Measurements from ENCODE around the gene STAT6.

Gene STAT6

DNA sequence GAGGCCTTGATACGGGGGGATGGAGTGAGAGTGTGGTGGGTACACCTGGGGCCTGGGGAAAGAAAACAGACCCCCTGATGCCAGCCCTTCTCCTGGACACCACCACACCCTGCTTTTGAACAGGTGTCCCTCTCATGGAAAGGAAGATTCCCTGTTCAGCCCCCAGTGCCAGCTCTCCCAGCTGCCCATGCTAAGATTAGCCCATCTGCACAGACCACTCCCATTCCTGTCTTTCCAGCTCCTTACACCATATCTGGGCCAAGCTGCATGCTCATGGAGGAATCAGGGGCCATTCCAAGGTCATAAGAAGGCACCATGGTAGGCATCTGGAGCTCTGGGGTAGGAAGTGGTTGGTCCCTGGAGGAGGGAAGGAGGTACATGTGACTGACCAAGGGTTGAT, 12.6 kb downstream of the STAT6 start:
- FAIRE-seq = no peak

DNA sequence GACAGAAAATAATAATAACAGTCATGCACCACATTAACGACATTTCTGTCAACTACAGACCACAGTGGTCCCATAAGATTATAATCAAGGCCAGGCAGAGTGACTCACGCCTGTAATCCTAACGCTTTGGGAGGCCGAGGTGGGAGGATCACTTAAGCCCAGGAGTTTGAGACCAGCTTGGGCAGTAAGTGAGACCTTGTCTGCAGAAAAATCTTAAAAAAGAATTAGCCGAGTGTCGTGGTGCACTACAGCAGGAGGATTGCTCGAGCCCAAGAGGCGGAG, 13.7 kb downstream of the STAT6 start:
- no peak for FAIRE-seq

DNA sequence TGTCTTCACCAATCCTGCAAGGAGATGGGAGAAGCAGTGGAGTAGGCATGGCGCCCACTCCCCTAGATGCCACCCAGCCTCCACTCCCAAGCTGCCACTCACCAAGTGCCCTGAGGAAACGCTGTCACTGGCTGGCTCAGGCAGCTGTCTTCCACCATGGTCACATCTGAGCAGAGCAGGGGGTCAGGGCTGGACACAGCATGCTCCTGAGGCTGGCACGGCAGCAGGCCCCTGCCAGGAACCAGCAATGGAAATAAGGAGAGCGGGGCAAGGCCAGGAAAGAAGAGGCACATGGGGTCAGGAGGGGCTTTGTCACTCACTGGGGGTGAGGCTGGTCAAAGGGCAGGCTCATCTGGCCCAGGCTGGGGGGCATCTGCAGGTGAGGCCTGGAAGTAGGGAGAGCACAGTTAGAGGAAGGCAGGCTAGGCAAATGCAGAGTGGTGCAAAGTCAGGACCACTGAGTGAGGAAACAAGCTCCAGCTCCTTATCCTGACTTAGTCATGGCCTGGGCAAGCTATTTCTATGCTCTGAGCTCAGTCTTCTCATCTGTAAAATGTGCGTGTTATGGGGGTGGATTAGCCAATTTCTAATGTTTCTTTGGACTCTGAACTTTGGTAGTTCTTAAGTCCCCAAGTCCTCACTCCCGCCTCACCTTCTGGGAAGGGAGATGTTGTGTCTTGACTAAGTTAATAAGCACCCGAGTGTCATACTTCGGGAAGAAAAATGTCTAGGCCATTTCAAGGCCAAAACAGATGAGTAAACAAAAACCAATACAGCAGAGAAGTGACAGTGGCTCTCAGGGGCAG, 14.2 kb downstream of the STAT6 start:
- FAIRE-seq = no peak

DNA sequence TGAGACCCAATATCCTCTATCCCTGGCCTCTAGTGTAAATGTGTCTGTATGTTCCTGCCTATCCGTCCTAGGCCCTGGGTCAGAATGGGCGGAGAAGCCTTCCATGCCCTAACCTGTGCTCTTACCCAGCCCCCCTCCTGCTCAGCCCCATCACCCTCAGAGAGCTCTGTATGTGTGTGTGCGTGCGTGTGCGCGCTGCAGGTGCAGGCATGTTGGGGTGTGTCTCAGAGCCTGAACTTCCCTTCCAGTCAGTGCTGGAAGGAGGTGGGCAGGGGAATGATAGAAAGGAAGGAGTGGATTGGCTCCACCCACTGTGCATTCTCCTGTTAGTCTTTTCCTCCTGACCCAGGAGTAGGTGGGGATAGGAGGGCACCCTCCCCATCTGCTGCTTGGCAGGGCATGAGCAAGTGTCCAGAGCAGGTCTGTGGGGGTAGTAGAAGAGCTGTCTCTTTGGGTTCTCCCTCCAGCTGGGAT, 15.0 kb downstream of the STAT6 start:
- FAIRE-seq = no peak

DNA sequence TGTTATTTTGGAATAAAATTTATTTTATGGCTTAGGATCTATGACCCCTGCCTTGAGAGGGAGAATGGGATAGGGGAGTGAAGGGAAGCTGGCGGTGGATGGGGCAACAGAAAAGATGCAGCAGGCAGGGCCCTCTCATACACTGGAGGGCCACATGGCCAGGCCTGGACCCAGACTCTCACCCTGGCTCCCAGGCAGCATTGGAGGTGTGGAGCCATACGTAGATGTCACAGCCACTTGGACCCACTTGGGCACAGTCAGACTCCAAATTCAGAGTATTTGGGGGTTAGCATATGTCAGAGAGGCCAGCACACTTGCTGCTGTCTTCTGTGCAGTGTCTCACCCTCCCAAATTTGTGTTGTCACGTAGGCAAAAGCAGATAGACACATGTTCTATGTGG, 15.7 kb downstream of the STAT6 start:
- no peak for FAIRE-seq

- FAIRE-seq = no peak
These were observed 16.7 kb downstream of the STAT6 start for GRCh38 chr12:57094208-57095160.

GRCh38 chr12:57093415-57094207, 17.6 kb downstream of the STAT6 start:
- no peak for FAIRE-seq

- no peak for FAIRE-seq
These were observed 18.2 kb downstream of the STAT6 start for GRCh38 chr12:57092876-57093414.

DNA sequence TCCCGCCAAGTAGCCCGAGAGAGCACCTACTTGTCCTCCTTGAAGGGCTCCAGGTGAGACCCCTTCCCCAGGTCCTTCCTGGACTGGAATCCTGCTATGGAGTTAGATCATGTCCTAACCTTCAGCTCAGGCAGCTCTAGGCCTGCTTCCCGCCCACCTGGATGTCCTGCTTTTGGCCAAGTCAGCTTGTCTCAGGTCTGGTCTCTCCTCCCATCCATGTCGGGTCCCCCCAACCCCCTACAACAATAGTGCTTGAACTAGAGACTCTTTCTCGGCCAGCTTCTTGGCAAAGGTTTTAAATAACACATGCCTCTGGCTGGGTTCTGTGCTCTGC, 18.7 kb downstream of the STAT6 start:
- FAIRE-seq = no peak

- no peak for FAIRE-seq
These were observed 19.3 kb downstream of the STAT6 start for GRCh38 chr12:57091638-57092528.

DNA sequence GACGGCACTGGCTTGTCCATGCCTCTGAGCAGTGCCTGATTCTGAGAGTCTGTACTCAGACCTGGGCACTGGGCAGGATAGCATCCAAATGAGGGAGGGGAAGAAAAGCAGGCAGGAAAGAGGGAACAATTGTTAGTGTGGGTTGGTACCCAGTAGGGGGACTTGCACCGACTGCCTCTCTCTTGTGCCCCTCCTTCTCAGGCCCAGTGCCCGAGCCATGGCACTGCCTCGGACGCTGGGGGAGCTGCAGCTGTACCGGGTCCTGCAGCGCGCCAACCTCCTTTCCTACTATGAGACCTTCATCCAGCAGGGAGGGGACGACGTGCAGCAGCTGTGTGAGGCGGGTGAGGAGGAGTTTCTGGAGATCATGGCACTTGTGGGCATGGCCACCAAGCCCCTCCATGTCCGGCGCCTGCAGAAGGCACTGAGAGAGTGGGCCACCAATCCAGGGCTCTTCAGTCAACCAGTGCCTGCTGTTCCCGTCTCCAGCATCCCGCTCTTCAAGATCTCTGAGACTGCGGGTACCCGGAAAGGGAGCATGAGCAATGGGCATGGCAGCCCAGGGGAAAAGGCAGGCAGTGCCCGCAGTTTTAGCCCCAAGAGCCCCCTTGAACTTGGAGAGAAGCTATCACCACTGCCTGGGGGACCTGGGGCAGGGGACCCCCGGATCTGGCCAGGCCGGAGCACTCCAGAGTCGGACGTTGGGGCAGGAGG, 20.1 kb downstream of the STAT6 start:
- FAIRE-seq = no peak

DNA sequence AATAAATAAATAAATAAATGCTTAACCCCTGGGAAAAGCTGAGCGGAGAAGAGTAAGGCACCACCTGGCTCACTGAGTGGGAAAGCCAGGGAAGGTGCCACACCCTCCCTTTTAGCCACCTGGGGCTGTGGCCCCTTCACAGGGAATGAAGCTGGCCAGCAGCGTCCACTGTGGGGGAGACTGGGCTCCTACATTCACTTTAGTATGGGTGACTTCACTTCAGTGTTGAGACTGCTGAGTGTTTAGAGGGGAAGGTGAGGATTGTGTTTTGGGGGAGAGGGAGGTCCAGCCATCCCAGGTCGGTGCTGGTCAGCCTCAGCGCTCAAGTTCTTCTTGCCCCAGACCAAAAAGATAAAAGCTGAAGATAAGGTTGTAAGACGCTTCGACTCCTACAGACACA, 20.7 kb downstream of the STAT6 start:
- no peak for FAIRE-seq

- FAIRE-seq = no peak
These were observed 21.6 kb downstream of the STAT6 start for GRCh38 chr12:57089271-57090245.

DNA sequence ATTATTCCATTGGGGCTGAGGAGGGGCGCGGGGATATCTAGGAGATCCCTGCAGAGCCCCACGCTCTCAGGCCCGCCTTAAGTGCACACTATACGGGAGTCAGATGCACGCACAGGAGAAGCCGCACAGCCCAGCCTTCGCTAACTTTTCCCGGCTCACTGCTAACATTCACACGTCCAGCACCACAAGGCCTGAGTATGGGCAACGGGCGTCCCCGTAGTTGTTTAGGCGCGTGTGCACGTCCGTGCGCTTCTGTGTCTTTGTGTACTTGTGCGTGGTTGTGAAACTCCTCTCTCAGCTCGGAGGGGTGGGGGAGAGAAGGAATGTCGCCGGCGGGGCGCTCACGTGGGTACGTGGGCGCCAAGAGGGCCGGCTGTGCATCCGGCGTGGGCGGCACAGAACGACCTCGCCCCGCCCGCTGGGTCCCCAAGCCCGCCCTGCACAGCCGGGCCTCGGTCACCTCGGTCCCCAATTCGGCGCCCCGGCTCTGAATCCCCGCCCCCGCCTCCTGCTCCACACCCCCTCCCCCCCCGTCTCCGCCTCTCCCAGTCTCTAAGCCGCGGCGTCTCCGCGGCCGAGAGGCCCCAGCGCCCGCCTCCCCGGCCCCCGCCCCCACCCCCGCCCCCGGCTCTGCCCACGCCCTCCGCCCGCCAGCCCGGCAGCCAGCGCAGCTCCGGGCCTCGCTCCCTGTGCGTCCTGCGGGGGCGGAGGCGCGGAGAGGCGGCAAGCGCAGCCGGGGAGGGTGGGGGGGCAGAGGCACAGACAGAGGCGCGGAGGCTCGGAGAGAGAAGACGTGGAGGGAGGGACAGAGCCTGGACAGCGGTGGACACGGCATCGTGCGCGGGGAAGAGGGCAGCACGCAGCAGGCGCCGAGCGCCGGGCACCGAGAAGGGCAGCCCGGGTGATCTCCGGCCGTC, 22.6 kb downstream of the STAT6 start, which contains the start of gene NAB2:
Gene NAB2, plus strand, starts transcription at position 761 of the 917 bp plus-strand sequence. CDS start 158 bp downstream, outside the sequence.
- FAIRE-seq = no peak

DNA sequence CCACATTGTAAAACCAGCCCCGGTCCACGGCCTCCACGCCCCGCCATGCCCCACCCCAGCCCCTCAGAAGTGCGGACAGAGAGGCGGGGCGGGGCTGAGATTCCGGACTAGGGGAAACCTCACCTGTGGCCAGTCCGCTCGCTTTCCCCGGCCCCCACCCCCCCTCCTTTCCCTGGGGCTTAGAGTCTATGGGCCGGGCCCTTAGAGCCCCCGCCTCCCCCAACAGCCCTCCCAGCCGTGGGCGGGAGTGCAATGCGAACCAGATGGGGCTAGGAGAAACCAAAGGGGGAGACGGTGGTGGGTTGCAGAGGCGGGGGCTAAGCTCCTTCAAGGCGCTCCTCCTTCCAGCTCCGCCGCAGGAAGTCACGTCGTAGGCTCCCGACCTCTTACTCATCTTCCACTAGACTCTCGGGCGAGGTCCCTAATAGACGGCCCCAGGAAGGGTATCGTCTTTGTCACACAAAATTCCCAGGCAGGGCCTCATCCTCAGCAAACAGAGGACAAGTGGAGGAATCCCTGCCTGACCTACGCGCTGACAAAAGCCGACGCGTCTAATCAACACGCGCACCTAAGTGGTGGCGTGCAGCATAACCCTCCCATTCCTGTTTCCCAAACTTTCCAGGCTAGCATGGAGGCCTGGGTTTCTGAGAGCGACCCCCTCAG, 23.3 kb downstream of the STAT6 start:
- FAIRE-seq = peak; percentile 21

- FAIRE-seq = no peak
These were observed 24.0 kb downstream of the STAT6 start for GRCh38 chr12:57087010-57087690.

GRCh38 chr12:57086493-57087009, 24.6 kb downstream of the STAT6 start:
- FAIRE-seq = peak; percentile 86
